HCEC 1CT (cell line): ENCODE results near the gene SPPL3.

Experiments
- DNase-seq: peaks from one replicate; pipeline ENCODE4 v3.0.0-alpha.2; 2017

Gene SPPL3

GRCh38 chr12:120767071-120768024 lies 136.8 kb downstream of the SPPL3 start:
- no peak for DNase-seq

GRCh38 chr12:120766566-120766965 lies 137.6 kb downstream of the SPPL3 start:
- no peak for DNase-seq

GRCh38 chr12:120764816-120765215 lies 139.3 kb downstream of the SPPL3 start:
- DNase-seq: no peak

GRCh38 chr12:120763250-120763649 lies 140.9 kb downstream of the SPPL3 start:
- DNase-seq: no peak

- DNase-seq: no peak
Measured at GRCh38 chr12:120762086-120762485, 142.1 kb downstream of the SPPL3 start.

GRCh38 chr12:120761519-120761934 lies 142.6 kb downstream of the SPPL3 start:
- DNase-seq: no peak

GRCh38 chr12:120760349-120761254 lies 143.6 kb downstream of the SPPL3 start:
- no peak for DNase-seq

GRCh38 chr12:120759591-120760348 lies 144.4 kb downstream of the SPPL3 start:
- DNase-seq: no peak

GRCh38 chr12:120758798-120759590 lies 145.2 kb downstream of the SPPL3 start:
- no peak for DNase-seq

- no peak for DNase-seq
Measured at GRCh38 chr12:120757949-120758348, 146.2 kb downstream of the SPPL3 start.

- DNase-seq: no peak
Measured at GRCh38 chr12:120757226-120757742, 146.9 kb downstream of the SPPL3 start.

GRCh38 chr12:120755269-120755668 lies 148.9 kb downstream of the SPPL3 start:
- no peak for DNase-seq

GRCh38 chr12:120754792-120755191 lies 149.4 kb downstream of the SPPL3 start:
- DNase-seq: no peak

- DNase-seq: no peak
Measured at GRCh38 chr12:120751389-120751788, 152.8 kb downstream of the SPPL3 start.

GRCh38 chr12:120750806-120751205 lies 153.4 kb downstream of the SPPL3 start:
- DNase-seq: no peak

- no peak for DNase-seq
Measured at GRCh38 chr12:120749256-120749655, 154.9 kb downstream of the SPPL3 start.

GRCh38 chr12:120748242-120748641 lies 155.9 kb downstream of the SPPL3 start:
- DNase-seq: no peak

GRCh38 chr12:120744922-120745493 lies 159.2 kb downstream of the SPPL3 start:
- no peak for DNase-seq

GRCh38 chr12:120741476-120742421 lies 162.4 kb downstream of the SPPL3 start:
- no peak for DNase-seq

- DNase-seq: no peak
Measured at GRCh38 chr12:120740871-120741270, 163.3 kb downstream of the SPPL3 start.
